HG03575 (cell line): ENCODE results near the gene AKAP6.
A peak's percentile ranks its signal among the peaks of the same experiment; 100 is the strongest.

Source experiments
- ATAC-seq: cut with Tn5 transposase; IDR thresholded peaks from one replicate; pipeline ENCODE4 v1.9.1; 2021; ENCODE audit not compliant: unreplicated experiment, insufficient number of reproducible peaks, low FRiP score; ENCODE audit errors: extremely low read depth

AKAP6 gene

DNA sequence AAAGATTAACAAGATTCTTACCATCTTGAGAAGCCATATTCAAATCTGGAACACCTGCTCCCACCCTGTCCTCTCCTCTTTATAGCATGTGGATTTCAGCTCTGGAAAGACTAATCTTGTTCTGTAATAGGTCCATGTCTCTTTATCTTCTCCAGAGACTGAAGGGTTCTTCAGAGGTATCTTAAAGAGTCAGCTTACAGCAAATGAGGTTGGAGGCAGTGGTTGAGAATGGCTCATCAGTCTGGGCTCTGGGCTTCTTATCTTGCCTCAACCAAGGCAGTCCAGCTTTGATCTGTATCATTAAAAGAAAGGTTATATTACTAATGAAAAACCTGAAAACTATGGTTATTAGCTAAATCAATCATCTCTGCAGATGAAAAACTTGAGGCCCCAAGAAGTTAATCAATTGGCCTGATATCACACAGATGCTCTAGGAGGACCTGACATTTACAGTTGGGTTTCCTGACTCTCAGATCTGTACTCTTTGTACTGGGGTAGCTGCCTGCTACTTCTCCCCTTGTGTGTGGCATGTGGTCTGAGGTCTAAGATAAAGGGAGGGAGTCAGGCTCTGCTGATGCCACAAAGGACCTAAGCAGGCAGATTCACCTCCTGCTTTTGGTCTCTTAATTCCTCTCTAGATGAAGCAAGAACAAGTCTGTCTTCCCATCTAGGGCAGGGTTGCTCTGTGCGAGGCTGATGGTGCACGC lies 1.7 kb upstream of the AKAP6 start:
- ATAC-seq = no peak

DNA sequence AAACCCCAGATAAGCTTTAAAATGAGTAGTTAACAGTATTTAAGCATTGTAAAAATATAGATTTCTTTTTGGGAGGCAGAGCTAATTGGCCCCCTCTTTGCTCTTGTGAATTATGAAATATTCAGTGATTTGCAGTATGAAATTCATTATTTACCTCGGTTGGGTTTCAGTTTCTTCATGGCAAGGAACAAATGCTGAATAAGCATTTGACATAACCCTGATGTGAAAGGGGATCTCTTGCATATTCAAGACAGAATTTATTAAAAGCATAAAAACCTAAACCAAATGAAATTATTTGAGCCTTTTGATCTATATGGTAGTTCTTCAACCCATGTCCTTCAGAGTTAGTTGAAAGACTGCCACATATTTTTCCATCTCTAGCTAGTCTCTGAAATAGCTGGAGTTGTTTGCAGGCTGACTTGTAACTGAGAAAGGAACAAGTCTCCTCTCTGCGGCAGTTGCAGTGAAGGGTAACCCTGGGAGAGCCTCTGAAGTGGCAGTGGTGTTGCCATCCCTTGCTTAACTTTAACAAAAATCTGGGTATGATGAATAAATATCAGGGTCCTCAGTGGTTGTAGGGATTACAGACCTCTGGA lies 690 bp downstream of the AKAP6 start:
- ATAC-seq = no peak

DNA sequence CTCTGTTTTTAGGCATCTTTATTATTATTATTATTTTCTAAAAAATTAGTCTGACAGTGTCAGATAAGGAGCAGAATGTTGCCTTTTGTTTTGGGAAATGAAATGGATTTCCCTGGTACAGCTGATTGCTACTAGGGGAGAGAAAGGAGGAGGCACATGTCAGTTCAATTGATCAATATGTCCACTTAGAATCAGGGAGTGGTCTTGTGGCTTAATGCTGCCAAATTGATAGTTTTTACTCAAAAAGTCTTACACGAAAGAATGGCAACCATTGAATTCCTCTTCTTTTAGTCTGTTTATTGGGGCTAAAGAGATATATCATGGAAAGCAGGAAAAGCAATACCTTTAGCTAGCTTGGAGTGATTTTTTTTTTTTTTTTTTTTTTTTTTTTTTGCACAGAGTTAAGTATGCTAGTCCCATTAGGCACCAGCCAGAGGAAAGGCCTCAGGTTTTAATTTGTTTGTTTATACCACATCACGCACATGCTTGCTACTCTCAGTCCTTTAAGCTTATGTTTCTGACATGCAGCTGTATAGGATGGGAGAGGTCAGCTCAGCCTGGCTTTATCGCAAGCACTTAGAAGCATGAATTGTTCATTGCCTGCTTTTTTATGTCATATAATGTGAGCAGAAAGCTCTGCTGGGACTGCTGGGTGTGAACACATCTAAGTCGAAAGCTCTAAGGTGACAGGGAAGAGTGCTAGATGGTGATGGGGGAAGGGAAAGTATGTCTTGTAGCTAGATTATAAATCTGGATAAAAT lies 1.4 kb downstream of the AKAP6 start:
- no peak for ATAC-seq

DNA sequence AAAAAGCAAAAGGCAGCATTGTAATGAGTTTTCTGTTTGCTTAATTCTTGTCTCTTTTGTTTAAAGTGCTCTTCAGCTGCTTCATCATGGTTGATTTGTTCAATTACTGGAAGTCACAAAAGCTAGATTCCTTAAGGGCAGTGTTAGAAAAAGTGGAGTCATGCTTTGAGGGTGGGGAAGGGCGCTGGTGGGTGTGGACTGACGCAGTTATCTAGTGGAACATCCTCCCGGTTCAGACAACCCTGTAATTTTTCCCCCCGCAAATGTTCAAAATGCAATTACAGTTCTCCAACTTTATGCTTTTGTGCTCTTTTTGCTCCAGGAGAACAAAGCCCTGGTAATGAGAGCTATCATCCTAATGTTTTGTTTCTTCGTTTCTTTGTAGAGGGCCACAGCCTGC lies 2.1 kb downstream of the AKAP6 start:
- no peak for ATAC-seq

DNA sequence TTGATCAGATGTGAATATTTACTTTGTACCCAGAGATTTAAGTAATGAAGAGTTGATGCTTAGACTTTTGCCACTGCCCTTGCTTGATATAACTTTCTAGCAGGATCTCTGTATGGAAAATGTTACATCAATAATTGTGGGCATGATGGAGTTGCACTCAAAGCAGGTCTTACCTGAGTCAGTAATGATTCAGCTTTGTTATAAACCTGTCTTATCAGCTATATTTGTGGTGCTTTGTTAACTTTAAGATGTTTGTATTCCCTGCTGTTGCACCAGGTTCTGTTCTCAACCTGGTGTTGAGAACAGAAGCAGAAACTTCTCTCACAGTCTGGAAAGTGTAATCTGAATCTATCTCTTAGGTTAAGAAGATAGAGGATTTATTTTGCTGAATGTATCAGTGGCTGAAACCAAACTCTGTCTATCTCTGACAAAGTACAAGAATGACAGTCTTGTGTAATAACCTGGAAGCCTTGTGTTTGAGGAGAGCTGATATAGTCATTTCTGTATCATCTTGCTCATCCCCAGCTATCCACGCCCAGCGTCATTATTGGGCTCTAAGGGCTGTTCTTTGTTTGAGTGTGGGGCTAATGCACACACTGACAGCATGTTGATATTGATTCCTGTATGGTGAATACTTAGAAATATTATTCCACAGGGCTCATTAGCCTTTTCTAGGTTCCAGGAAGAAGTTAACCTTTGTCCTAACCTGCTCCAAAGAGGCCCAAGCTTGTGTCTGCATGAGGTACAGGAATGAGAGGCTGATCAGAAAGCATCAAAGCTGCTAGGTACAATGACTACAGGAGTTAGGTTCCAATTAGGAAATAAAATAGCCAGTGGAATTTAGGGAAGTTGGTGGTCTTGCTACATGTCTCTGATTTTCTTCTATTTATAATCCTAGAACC lies 3.6 kb downstream of the AKAP6 start:
- ATAC-seq = no peak

DNA sequence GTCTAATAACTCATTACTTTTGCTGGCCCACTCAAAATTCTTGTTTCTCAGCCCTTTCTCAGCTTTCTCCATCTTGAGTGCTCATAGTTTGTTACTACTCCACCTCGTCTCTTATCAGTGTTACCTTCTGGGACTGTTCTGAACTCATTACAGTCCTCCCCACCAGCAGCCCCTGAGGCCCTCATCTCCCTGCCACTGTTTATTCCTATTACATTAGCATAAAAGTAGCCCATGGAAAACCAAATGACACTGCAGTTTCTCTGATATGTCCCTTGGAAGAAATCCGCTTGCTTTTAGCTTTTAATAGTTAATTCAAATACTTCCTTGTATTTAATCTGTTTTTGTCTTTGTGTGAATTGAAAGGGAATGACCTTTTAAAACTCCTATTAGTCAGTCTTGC lies 7.6 kb downstream of the AKAP6 start:
- ATAC-seq = no peak

DNA sequence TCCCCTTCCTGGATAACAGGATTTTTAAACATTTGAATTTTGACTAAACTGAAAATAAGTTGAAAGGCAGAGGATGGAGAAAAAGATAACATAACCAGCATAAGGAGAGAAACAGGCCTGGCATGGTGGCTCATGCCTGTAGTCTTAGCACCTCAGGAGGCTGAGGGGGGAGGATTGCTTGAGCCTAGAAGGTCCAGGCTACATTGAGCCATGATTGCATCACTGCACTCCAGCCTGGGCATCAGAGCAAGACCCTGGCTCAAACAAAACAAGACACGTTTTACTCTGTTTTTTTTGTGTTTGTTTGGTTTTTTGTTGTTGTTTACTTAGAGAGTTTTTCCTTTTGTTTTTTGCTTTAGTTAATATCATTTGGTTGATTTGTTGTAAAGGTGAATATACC lies 8.7 kb downstream of the AKAP6 start:
- ATAC-seq = no peak

DNA sequence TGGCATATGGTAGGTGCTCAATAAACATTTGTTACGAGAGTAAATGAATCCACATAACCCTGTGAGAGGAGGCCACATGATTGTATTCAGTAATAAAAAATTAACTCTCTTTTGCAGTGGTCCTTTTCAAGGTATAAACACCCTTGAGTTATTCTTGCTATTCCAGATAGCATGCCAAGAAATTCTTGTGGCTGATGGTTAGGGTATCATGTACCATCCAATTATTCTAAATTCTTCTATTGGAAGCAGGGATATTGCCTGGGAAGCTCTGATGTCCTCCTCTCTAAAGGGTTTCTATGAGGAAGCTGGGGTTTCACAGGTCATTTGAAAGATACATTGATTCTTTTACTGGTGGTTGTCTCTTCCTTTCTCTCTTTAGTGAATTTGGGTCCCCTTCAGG lies 10.1 kb downstream of the AKAP6 start:
- ATAC-seq = no peak

DNA sequence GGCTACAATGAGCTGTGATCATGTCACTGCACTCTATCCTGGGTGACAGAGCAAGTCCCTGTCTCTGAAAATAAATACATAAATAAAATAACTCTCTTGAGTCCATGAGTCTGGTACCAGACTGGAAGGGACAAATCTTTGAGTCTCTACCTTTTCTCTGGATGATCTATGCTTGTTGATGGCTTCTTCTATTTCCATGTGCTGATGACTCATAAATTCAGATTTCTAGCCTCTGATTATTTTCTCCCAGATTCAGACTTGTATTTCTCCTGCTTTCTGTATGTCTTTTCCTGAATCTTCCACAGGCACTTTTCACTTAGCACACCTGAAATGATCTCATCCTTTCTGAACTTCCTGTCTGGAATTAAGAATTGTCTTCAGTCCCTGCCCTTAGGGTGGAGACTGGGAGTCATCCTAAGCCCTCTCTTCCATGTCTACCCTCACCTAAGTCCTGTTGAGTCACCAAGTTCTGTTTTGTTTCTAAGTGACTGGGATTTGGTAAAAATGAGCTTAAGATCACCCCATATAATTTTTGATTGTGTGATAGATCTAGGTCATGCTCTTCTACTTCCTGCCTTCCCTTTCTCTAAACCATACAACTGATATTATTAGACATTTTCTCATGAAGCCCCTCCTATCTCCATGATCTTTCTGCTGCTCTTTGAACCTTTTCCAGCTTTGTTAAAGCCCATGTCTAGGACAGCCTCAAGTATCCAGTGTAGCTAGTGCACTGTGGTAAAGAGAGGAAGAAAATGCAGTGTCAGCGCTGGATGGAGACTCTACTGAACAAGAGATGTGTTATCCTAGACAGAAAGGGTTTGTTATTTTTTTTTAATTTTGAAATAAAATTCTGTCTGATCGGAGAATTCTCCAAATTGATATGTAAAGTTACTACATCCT lies 13.1 kb downstream of the AKAP6 start:
- no peak for ATAC-seq

DNA sequence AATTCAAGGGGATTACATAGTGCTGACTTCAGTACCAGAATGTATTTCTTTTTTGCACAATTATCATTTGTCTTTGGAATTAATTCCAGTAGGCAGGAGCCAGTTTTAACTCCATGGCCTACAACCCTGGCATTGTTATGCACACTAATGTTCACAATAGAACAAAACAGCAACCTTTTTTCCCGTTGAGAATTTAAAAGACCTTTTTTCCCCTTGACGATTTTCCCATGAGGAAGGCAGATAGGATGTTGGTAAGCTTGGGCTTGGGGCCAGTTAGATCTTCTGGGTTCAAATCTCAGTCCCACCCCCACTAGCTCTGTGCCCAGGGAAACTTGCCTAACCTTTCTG lies 13.7 kb downstream of the AKAP6 start:
- ATAC-seq = no peak

DNA sequence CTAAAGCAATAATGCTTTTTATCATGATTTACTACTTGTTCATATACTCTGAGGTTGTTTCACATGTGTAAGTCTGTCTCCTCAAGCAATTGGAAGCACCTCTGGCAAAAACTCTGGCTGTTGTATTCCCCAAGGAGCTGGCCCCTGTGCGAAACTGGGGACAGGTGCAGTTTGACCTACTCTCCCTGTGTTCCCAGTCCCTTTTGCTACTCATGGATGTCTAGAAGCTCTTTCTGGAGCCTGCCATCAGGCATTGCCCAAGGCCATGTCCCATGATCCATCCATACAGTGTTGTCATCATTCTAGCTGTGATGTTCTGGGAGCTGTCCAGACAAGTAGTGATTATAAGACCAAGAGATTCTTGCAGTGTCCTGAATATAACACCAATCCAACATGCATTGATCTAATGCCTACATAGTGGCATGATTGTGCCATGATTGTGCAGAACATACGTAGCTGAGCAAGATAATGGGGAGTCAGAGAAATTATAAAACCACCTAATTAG lies 14.9 kb downstream of the AKAP6 start:
- no peak for ATAC-seq

DNA sequence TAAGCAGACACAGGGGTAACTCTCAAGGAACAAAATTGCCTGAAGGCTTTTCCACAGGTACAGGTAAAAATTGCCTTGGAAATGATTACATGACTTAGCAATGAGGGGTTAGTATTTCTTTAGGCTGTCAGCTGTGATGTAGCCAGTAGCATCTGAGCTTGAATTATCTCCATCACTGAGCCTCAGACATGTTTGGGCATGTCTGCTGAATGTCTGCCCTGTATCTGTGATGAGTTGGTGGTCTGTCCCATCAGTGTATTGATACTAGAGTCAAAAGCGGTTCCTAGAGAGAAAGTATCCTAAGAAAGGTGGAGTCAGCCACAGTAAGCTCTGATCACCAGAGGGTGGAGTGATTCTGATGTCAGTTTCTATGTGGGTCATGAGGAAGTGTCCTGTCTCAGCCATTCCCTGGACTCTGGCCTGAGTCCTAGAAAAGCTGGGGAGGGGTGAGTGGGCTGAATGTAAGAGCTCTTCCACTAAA lies 16.3 kb downstream of the AKAP6 start:
- ATAC-seq = no peak

DNA sequence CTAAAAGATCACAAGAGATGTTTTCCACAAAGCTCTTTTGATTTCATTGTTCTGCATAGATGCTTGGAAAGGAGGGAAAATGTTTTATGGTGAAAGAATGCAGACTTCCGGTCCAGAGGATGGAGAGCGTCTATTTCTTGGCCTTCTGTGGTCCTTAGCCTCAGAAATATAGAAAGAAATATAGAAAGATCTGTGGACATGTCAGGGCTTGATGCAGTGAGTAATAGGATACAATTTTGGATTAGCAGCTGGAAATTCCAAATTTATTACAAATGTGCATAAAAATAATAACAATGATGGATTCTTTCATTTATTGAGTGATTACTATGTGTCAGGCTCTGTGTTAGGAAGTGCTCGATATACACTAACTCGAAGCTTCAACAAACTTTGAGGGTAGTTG lies 20.2 kb downstream of the AKAP6 start:
- ATAC-seq = no peak

DNA sequence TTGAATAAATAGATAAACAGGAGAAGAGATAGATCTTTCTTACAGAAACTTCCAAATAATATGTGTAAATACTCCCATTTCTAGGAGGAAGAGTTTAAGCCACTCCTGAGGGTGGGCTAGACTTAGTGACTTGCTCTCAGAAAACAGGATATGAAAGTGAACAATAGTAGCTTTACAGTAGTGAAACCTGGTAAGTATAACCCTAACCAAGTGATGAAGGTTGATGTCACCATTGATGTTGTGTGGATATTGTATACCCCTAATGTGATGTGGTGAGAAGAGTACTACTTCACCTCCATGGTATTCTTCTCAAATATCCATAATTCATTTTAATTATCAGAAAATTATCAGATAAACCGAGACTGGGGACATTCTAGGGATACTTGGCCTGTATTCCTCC lies 20.9 kb downstream of the AKAP6 start:
- peak; percentile 96 for ATAC-seq

DNA sequence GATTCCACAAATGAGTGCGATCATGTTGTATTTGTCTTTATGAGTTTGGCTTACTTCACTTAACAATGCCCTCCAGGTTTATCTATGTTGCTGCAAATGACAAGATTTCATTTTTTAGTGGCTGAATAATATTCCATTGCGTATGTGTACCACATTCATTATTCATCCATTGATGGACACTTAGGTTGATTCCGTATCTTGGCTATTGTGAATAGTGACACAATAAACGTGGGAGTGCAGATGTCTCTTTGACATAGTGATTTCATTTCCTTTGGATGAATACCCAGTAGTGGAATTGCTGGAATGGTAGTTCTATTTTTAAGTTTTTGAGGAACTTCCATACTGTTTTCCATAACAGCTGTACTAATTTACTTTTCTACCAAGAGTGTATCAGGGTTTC lies 23.5 kb downstream of the AKAP6 start:
- no peak for ATAC-seq

DNA sequence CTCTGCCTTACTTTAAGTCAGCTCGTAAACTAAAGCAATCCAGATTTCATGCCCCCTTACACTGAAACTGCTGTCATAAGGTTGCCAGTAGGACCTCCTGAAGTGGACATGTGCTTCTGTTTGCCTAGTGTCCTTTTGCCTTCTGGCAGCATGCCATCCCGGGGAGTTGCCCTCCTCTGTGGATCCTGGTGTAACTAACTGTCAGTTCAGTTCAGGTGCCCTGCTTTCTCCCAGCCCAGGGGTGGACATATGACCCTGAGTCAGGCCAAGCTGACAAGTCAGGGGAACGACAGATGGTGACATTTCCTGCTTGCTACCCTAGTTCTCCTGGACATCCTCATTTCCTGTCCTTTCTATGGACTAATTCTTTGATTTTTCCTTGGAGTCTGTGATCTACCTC lies 25.6 kb downstream of the AKAP6 start:
- ATAC-seq = no peak

DNA sequence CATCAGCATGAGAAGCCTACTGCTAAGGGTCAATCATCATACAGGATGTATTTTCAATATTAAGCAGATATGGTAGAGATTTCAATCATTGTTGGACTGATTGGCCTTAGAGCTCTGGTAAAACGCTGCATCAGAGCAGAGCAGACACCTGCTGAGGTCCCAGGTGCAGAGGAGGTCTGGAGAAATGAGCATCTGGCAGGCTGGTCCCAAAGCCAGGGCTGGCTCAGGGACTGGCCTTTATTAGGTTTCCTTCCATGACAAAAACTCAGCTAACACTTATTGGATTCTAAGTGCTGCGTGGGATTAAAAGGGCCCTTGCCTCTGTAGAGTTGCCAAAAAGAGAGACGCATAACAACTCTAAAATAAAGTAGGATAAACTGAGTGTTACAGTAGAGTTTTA lies 29.7 kb downstream of the AKAP6 start:
- no peak for ATAC-seq

DNA sequence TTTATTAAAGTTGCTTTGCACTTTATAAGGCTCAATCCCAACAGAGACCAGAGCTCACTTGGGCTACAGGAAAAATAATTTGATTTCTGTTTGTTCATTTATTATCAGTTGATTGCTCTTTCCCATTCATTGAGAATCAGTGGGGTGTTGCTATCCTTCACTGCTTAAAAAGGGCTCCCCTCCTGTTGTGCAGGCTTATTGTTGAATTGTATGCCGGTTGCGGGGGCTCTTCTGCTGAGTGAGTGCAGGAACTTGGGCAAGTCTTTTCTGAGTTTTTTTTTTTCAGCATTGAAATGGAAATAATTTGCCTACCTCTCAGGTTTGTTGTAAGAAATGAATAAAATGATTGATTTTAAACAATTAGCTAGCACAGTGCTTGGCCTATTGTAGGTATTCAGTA lies 32.6 kb downstream of the AKAP6 start:
- ATAC-seq = no peak
